ENCODE data around the gene RNF169. TPM values are rescaled to one million over a fixed set of nuclear protein-coding genes. Genes with fewer than 3 reads are reported as not detected.

RNF169 gene
- total and polyA plus RNA-seq, 2 donors (not counting 1 experiment from before 2014, with no cell fraction given) = 6.7 to 28.4 TPM

GRCh38 chr11:74826901-74827300 is 78.3 kb downstream of the RNF169 start:
- H3K4me3 ChIP-seq (ENCODE audit: control extremely low read depth in 1 of 5, extremely low read depth in 1 of 5, insufficient read depth in 1 of 5, low read depth in 2 of 5, low read length in 4 of 5) = no peak overlapping the region
- H2AFZ ChIP-seq (ENCODE audit: insufficient read depth, low read depth, low read length, poor library complexity, severe bottlenecking) = no peak overlapping the region
- H3K27ac ChIP-seq (ENCODE audit: low read length in 2 of 2) = no peak overlapping the region
- Mint-ChIP-seq H3K9me3 (ENCODE audit: insufficient read depth) (peaks cover 3% of the 10 kb centered on the region), H3K4me3 (no peak overlapping the region), H3K27me3 (no peaks in the 10 kb centered on the region), H3K27ac (no peak overlapping the region), H3K4me1 (no peaks in the 10 kb centered on the region)
- no peak for ATAC-seq (ENCODE audit: low read depth)
- H3K4me2 ChIP-seq (replicated peaks; ENCODE audit: low read depth, low read length, poor library complexity, severe bottlenecking) = no peak overlapping the region
- no peak overlapping the region for H3K9ac ChIP-seq (ENCODE audit: low read length)
- CTCF ChIA-PET = no interaction called here
- peaks cover 5% of the 10 kb centered on the region for H4K20me1 ChIP-seq (ENCODE audit: control insufficient read depth, insufficient read depth, low read length, poor library complexity, severe bottlenecking)
- peaks cover 6% of the 10 kb centered on the region for H3K79me2 ChIP-seq (ENCODE audit: control insufficient read depth, insufficient read depth, low read length)
- POLR2A ChIA-PET = no interaction called here
- intact Hi-C loops (cut with micrococcal nuclease) = no loop called here
- TF ChIP-seq EZH2 (IDR thresholded peaks at IDR 0.05; ENCODE audit: borderline replicate concordance, insufficient read depth, low read depth, low read length, poor library complexity, severe bottlenecking) = no peak
- TF ChIP-seq, protein P1, sequence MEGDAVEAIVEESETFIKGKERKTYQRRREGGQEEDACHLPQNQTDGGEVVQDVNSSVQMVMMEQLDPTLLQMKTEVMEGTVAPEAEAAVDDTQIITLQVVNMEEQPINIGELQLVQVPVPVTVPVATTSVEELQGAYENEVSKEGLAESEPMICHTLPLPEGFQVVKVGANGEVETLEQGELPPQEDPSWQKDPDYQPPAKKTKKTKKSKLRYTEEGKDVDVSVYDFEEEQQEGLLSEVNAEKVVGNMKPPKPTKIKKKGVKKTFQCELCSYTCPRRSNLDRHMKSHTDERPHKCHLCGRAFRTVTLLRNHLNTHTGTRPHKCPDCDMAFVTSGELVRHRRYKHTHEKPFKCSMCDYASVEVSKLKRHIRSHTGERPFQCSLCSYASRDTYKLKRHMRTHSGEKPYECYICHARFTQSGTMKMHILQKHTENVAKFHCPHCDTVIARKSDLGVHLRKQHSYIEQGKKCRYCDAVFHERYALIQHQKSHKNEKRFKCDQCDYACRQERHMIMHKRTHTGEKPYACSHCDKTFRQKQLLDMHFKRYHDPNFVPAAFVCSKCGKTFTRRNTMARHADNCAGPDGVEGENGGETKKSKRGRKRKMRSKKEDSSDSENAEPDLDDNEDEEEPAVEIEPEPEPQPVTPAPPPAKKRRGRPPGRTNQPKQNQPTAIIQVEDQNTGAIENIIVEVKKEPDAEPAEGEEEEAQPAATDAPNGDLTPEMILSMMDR (IDR thresholded peaks at IDR 0.05) = no peak
- H3K9me3 ChIP-seq (ENCODE audit: control extremely low read depth in 1 of 3, control insufficient read depth in 2 of 3, insufficient read depth in 1 of 3, low read length in 2 of 3) = peaks cover 2 to 26% (median 19%) of the 10 kb centered on the region in 3 donors
- no peaks in the 10 kb centered on the region for H3K4me1 ChIP-seq (ENCODE audit: control insufficient read depth in 2 of 2, insufficient read depth in 2 of 2, low read length in 2 of 2)
- H3K27me3 ChIP-seq (replicated peaks in 1 of 4; ENCODE audit: control extremely low read depth in 1 of 4, control insufficient read depth in 3 of 4, insufficient read depth in 4 of 4, low read length in 3 of 4) = no peaks in the 10 kb centered on the region
- WGBS (ENCODE audit: insufficient coverage) = 100% methylated on average over 2 of the region's 4 CpGs
- no peak for DNase-seq
- peaks cover 0 to 49% of the 10 kb centered on the region in 2 experiments for H3K36me3 ChIP-seq (replicated peaks in 1 of 2; ENCODE audit: control extremely low read depth in 1 of 2, control insufficient read depth in 1 of 2, extremely low read depth in 1 of 2, insufficient read depth in 2 of 2, low read length in 1 of 2)

GRCh38 chr11:74837191-74837590 is 88.5 kb downstream of the RNF169 start:
- no peak overlapping the region for H3K4me3 Mint-ChIP-seq
- Histone ChIP-seq H3K79me2 (ENCODE audit: control insufficient read depth, insufficient read depth, low read length) (no peaks in the 10 kb centered on the region), H3K9me3 (ENCODE audit: control extremely low read depth in 1 of 3, control insufficient read depth in 2 of 3, insufficient read depth in 1 of 3, low read length in 2 of 3) (no peaks in the 10 kb centered on the region), H3K4me3 (ENCODE audit: control extremely low read depth in 1 of 5, extremely low read depth in 1 of 5, insufficient read depth in 1 of 5, low read depth in 2 of 5, low read length in 4 of 5) (no peak overlapping the region), H3K4me2 (replicated peaks; ENCODE audit: low read depth, low read length, poor library complexity, severe bottlenecking) (no peak overlapping the region), H4K20me1 (ENCODE audit: control insufficient read depth, insufficient read depth, low read length, poor library complexity, severe bottlenecking) (no peaks in the 10 kb centered on the region), H3K36me3 (replicated peaks in 1 of 2; ENCODE audit: control extremely low read depth in 1 of 2, control insufficient read depth in 1 of 2, extremely low read depth in 1 of 2, insufficient read depth in 2 of 2, low read length in 1 of 2) (peaks cover 9 to 42% of the 10 kb centered on the region in 2 experiments), H3K9ac (ENCODE audit: low read length) (no peak overlapping the region), H3K27me3 (replicated peaks in 1 of 4; ENCODE audit: control extremely low read depth in 1 of 4, control insufficient read depth in 3 of 4, insufficient read depth in 4 of 4, low read length in 3 of 4) (no peaks in the 10 kb centered on the region), H2AFZ (ENCODE audit: insufficient read depth, low read depth, low read length, poor library complexity, severe bottlenecking) (no peak overlapping the region), H3K4me1 (ENCODE audit: control insufficient read depth in 2 of 2, insufficient read depth in 2 of 2, low read length in 2 of 2) (no peaks in the 10 kb centered on the region), H3K27ac (ENCODE audit: low read length in 2 of 2) (no peak overlapping the region)
- WGBS (ENCODE audit: insufficient coverage) = no CpG with 5 or more reads among the region's 1 CpG
- ATAC-seq (ENCODE audit: low read depth) (no peak), DNase-seq (no peak)
- H3K27me3 Mint-ChIP-seq = no peaks in the 10 kb centered on the region
- H3K4me1 Mint-ChIP-seq = peaks cover 5% of the 10 kb centered on the region
- H3K9me3 Mint-ChIP-seq (ENCODE audit: insufficient read depth) = no peaks in the 10 kb centered on the region
- intact Hi-C loops (cut with micrococcal nuclease) = no loop called here
- POLR2A ChIA-PET = no interaction called here
- TF ChIP-seq EZH2 (IDR thresholded peaks at IDR 0.05; ENCODE audit: borderline replicate concordance, insufficient read depth, low read depth, low read length, poor library complexity, severe bottlenecking) = no peak
- TF ChIP-seq, protein P1 (IDR thresholded peaks at IDR 0.05) = no peak
- CTCF ChIA-PET = no interaction called here
- no peak overlapping the region for H3K27ac Mint-ChIP-seq
